Measurements from ENCODE around the gene TNFRSF1B. TPM values are rescaled to one million over a fixed set of nuclear protein-coding genes. Genes with fewer than 3 reads are reported as not detected.

The TNFRSF1B gene
- 10 to 100 TPM in 3 of 4 donors, 1 to 10 TPM in 1; 8.8 to 53.4 (median 24.2) TPM for total RNA-seq

DNA sequence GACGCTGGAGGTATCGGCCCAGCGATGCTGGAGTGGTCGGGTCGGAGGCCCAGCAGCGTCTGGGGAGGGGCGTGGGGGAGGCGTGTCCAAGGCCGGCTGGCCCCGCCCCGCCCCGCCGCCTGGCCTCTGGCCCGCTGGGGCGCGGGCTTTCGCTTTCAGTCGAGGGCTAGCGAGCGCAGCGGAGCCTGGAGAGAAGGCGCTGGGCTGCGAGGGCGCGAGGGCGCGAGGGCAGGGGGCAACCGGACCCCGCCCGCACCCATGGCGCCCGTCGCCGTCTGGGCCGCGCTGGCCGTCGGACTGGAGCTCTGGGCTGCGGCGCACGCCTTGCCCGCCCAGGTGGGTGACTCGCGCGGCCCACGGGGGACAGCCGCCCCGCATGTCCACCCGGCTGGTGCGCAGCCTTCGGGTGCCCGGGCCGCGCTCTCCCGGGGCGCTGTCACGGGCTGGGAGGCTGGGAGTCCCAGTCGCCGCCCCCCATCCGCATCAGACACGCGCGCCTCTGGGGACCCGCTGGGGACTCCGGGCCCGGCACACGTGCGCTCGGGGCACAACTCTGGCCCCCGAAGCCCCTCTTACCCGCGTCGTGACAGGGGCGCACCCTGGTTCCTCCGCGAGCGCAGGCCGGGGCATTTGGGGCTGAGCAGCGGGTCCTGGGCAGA is at the start of gene TNFRSF1B:
TNFRSF1B (plus strand) TSS at position 158 of the 659 bp plus-strand sequence; CDS start at position 259, 101 bp downstream.
- Histone ChIP-seq H3K36me3 (no peaks in the 10 kb centered on the region), H3K4me1 (peaks cover 0 to 12% of the 10 kb centered on the region in 2 donors), H3K4me3 (peak within 1 kb of the TSS; percentile 58 to 72), H3K27me3 (no peaks in the 10 kb centered on the region), H3K9me3 (no peaks in the 10 kb centered on the region), H3K27ac (peak within 1 kb of the TSS; percentile 76 to 84)
- TF ChIP-seq, protein P1, sequence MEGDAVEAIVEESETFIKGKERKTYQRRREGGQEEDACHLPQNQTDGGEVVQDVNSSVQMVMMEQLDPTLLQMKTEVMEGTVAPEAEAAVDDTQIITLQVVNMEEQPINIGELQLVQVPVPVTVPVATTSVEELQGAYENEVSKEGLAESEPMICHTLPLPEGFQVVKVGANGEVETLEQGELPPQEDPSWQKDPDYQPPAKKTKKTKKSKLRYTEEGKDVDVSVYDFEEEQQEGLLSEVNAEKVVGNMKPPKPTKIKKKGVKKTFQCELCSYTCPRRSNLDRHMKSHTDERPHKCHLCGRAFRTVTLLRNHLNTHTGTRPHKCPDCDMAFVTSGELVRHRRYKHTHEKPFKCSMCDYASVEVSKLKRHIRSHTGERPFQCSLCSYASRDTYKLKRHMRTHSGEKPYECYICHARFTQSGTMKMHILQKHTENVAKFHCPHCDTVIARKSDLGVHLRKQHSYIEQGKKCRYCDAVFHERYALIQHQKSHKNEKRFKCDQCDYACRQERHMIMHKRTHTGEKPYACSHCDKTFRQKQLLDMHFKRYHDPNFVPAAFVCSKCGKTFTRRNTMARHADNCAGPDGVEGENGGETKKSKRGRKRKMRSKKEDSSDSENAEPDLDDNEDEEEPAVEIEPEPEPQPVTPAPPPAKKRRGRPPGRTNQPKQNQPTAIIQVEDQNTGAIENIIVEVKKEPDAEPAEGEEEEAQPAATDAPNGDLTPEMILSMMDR (IDR thresholded peaks at IDR 0.05): no peak
- peak; percentile 84 to 91 for TF ChIP-seq POLR2A (IDR thresholded peaks at IDR 0.05)
- peak in 1 of 2 donors; percentile 73 for DNase-seq
- intact Hi-C loops (cut with DNase I; ENCODE audit: low total_unique reads): no loop called here

DNA sequence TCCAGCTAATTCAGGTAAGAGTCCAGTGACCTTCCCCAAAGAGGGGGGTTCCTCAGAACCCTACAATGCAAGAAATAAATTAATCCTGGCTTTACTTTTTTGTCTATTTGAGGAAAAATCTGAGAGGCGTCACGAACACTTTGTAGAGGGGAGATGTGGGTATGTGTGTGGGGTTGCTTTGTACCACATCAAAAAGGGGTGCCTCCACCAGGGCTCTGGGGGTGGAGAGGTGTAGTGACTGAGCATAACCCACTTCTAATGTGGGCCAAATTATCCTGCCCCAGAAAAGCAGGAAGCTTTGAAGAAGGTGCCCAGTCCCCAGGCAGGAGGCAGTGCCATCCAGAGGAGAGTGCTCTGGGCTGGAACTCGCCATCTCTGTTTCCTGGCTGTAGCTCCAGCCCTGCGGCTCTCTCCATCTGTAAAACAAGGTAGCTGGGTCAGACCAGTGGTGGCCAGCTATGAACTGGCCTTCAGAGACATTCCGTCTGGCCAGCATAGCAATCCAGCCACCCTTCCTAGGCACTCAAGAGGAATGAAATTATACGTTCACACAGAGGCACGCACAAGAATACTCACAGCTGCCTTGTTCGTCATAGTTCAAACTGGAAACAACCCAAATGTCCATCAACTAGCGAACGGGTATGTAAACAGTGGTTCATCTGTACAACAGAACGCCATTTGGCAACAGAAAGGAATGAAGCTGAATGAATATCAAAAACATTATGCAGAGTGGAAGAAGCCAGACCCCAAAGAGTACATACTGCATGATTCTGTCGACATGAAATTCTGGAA is 45.4 kb upstream of the TNFRSF1B start:
- Histone ChIP-seq H3K27ac (no peak overlapping the region), H3K4me3 (no peak overlapping the region), H3K9me3 (no peaks in the 10 kb centered on the region), H3K27me3 (no peaks in the 10 kb centered on the region), H3K4me1 (no peaks in the 10 kb centered on the region), H3K36me3 (no peaks in the 10 kb centered on the region)
- intact Hi-C loops (cut with DNase I; ENCODE audit: low total_unique reads): no loop called here
- no peak for DNase-seq
- TF ChIP-seq, protein P1 (IDR thresholded peaks at IDR 0.05): no peak
- TF ChIP-seq POLR2A (IDR thresholded peaks at IDR 0.05): no peak

DNA sequence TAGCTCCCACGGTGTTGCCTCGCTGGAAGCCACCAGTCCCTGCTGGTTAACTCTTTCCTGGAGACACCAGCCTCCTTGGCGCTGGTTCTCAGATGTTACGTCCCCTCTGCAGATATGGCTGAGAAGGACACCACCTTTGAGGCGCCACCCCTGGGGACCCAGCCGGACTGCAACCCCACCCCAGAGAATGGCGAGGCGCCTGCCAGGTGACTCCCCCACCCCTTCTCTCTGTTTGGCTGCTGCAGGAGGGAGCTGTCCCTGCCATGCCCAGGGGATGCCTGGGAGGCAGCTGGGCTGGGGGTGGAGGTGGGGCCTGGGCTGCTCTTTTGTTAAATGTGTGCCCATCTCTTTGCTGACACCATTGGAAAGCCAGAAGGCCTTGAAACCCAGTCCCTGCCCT is 43.6 kb upstream of the TNFRSF1B start:
- Histone ChIP-seq H3K4me3 (no peak overlapping the region), H3K27me3 (no peaks in the 10 kb centered on the region), H3K4me1 (no peaks in the 10 kb centered on the region), H3K9me3 (no peaks in the 10 kb centered on the region), H3K36me3 (no peaks in the 10 kb centered on the region), H3K27ac (no peak overlapping the region)
- TF ChIP-seq, protein P1 (IDR thresholded peaks at IDR 0.05): no peak
- no peak for TF ChIP-seq POLR2A (IDR thresholded peaks at IDR 0.05)
- no peak for DNase-seq
- intact Hi-C loops (cut with DNase I; ENCODE audit: low total_unique reads): no loop called here

DNA sequence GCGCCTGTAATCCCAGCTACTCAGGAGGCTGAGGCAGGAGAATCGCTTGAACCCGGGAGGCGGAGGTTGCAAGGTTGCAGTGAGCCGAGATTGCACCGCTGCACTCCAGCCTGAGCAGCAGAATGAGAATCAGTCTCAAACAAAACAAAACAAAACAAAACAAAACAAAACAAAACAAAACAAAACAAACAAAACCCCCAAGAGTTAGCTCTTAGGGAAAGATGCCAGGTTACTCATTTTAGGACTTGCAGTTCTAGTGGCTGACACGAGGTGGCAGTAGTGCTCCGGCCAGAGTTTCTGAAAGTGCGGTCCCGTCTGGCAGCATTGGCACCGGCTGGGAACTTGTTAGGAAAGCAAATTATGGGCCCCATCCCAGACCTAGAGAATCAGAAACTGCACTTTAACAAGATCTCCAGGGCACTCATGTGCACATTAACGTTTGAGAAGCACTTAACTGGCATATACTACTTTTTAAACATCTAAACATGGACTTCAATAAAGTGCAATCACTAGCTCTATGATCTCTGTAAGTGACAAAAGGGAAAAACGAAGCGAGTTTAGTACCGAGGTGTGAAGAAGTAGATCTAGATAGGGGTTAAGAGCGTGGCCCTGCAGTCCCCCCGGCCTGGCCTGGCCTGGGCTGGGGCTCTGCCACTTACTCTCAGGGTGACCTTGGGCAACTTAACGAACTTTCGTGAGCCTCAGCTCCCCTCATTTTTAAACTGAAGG is 41.9 kb upstream of the TNFRSF1B start:
- H3K4me3 ChIP-seq: no peak overlapping the region
- H3K27me3 ChIP-seq: no peaks in the 10 kb centered on the region
- intact Hi-C loops (cut with DNase I; ENCODE audit: low total_unique reads): loop anchor here (2.0 kb wide), 1 partner anchor 84 kb away; no protein-coding TSS in a partner anchor
- no peak for TF ChIP-seq POLR2A (IDR thresholded peaks at IDR 0.05)
- TF ChIP-seq, protein P1 (IDR thresholded peaks at IDR 0.05): peak; percentile 92 to 98 (median 97)
- H3K36me3 ChIP-seq: no peaks in the 10 kb centered on the region
- peak overlapping the region in 1 of 2 donors; percentile 1 for H3K27ac ChIP-seq
- DNase-seq: peak; percentile 80 to 83
- H3K4me1 ChIP-seq: no peaks in the 10 kb centered on the region
- no peaks in the 10 kb centered on the region for H3K9me3 ChIP-seq

Measured in uterus (tissue), 4 donors.